Thyroid gland (tissue), 4 donors: ENCODE data around the gene DOCK2.

Experiments
- CTCF ChIP-seq, 6 experiments: fragments of 200-600 bp in 3 of 6; fragments of 450-650 bp in 3 of 6; sonication (generic) in 3 of 6; IDR thresholded peaks; one replicate each; pipeline ENCODE4 v1.5.1; 2016 to 2019; ENCODE audit warnings: antibody characterized with exemption in 6 of 6, mild to moderate bottlenecking in 2 of 6, inconsistent platforms in 1 of 6, moderate library complexity in 1 of 6
- POLR2A ChIP-seq, 2 donors: fragments of 450-650 bp; IDR thresholded peaks; one replicate each; pipeline ENCODE4 v1.6.1; 2017; ENCODE audit warnings: antibody characterized with exemption in 2 of 2, mild to moderate bottlenecking in 2 of 2, moderate library complexity in 1 of 2

- TF ChIP-seq CTCF (IDR thresholded peaks at IDR 0.05) (no peak), POLR2A (IDR thresholded peaks at IDR 0.05) (no peak)
Observed at GRCh38 chr5:169655353-169655752, 18.3 kb downstream of the DOCK2 start.
